GM18519 (cell line): Measurements from ENCODE around the gene CYB5A.

Source experiments
- ATAC-seq: cut with Tn5 transposase; IDR thresholded peaks from one replicate; pipeline ENCODE4 v1.9.1; 2021; ENCODE audit warnings: mild to moderate bottlenecking, moderate library complexity; ENCODE audit not compliant: unreplicated experiment, low FRiP score

The CYB5A gene

GRCh38 chr18:74251297-74252038 is 40.3 kb downstream of the CYB5A start:
- no peak for ATAC-seq

DNA sequence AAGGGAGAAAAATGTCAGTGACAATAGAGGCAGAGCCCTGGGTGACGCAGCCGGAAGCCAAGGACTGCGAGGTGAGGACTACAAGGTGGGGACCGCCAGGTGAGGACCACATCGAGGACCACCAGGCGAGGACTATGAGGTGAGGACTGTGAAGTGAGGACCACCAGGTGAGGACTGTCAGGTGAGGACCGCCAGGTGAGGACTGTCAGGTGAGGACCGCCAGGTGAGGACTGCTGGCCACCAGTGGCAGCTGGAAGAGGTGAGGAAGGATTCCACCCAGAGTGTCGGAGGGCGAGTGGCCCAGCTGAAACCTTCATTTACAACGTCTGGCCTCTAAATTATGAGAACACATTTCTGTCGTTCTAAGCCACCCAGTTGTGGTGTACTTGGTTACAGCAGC is 41.6 kb downstream of the CYB5A start:
- no peak for ATAC-seq

GRCh38 chr18:74249181-74249968 is 42.4 kb downstream of the CYB5A start:
- ATAC-seq, result no peak

- ATAC-seq, result peak; percentile 60
Measured at GRCh38 chr18:74248595-74248994, 43.2 kb downstream of the CYB5A start.

DNA sequence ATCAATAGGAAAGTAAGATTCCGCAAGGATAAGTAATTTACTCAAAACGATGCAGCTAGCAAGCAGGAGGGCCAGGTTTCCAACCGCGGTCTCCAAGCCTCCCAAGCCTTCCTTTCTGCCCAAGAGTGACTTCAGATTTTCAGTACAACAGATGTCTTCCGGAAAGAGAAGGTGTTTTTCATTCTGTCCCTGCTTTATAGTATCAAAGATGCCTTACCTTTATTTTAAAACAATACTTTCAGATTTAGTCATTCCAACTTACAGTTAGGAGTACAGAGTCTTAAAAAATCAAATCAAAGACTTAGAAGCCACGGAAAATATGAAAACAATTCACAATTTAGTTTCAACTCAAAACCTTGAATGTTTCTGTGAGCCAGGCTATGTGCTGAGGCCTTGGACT is 43.6 kb downstream of the CYB5A start:
- peak; percentile 17 for ATAC-seq

DNA sequence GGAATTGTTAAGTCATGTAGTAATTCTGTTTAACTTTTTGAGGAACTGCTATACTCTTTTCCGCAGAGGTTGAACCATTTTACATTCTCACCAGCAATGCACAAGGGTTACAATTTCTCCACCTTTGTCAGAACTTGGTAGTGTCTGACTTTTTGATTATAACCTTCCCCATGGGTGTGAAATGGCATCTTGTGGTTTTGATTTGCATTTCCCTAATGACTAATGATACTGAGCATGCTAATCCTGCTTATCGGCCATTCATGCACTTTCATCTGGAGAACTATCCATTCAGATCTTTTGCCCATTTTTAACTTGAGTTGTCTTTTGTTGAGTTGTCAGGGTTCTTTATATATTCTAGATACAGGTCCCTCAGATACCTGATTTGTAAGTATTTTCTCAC is 47.2 kb downstream of the CYB5A start:
- ATAC-seq, result no peak

GRCh38 chr18:74243127-74243526 is 48.6 kb downstream of the CYB5A start:
- ATAC-seq, result no peak

DNA sequence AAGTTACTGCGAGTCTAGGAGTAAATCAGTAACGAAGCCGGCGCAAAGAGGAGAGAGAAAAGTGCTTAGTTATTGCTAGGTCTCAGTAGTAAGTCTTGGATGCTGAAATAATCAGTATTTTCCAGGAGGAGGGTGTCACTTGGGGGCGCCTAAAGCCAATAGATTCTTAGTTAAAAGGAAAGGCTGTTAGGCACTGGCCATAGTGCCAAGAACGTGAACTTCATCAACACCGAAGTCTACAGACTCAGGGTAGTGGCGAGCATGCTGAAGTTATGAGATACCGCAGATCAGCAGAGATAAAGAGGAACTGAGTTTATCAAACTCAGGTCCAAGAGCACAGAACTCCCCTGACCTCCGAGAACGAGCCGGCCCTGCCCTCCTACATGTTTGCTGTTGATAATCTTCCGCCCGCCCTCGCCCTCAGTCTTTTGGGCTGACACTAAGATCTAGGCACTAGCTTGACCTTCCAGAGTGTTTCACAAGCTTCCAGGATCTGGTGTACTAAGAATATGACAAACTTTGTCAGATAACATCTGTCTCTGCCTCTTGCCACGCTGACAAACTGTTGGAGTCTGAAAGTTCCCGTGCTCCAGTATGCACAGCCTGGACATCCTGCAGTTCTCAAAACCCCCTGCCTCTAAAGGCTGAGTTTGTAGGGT is 49.2 kb downstream of the CYB5A start:
- no peak for ATAC-seq

GRCh38 chr18:74241970-74242369 is 49.8 kb downstream of the CYB5A start:
- no peak for ATAC-seq

DNA sequence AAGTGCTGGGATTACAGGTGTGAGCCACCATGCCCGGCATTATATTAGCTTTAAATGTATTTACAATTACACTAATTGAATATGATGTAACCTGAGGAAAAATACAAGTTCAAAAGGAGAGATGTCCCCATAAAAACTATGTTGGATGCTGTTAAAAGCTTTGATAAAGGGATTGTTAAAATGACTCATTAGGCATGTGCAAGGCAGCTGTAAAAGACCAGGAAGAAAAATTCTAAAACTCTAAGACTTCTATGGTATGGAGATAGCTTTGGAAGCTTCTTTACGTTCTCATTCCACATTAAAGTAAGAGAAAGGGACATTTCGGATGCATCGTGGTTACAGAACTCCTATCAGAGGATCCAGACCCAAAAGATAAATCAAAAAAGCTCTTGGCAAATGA is 50.3 kb downstream of the CYB5A start:
- ATAC-seq, result no peak

- ATAC-seq, result no peak
Measured at GRCh38 chr18:74239567-74239966, 52.2 kb downstream of the CYB5A start.

DNA sequence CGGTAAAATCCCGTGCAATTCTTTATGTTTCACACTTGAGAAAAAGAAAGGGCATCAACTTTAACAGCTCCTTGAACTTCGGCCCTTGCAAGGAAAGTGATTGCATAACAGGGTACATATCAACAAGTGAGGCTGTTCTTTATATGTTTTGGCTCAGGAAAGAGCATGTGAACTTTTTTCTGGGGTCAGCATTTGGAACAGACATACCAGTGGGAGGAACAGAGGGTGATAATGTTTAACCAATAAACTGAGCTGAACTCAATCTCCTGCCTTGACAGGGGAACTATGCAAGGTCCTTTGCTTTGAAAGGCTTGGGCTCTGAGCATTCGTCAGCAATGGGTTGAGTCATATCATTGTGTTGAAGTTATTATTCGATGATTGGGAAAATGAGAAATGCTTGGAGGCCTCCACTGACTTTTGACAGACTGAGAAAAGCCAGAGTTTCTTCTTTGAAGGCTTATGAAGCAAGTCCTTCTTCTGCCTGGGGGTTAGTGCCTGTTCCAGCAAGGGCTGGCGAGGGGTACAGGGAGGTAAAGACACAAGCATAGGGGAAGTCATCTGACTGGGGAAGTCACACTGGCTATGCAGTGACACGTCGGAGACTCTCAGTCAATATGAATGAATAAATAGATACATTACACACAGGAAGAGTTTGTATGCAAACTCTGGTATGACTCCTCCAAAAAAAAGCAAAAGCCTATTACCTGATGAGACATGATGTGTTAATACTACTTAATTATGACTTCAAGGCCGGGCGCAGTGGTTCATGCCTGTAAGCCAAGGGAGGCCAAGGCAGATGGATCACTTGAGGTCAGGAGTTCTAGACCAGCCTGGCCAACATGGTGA is 57.2 kb downstream of the CYB5A start:
- ATAC-seq, result no peak

DNA sequence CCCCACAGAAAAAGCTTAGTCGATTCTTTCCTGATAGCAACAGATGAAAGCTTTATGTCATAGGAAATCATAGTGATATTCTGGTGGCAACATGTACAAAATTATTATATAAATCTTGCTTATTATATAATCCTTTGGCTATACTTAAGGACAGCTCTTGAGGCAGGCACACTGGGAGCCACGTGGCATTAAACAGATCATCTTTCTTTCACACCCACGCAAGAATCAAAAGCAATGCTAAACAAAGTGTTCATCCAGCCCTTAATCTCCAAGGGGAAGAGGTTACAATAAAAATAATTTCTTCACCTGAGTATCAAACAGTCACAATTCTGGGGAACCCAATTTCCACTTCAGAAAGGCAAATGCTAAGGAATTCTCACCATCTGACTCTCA is 57.8 kb downstream of the CYB5A start:
- no peak for ATAC-seq

DNA sequence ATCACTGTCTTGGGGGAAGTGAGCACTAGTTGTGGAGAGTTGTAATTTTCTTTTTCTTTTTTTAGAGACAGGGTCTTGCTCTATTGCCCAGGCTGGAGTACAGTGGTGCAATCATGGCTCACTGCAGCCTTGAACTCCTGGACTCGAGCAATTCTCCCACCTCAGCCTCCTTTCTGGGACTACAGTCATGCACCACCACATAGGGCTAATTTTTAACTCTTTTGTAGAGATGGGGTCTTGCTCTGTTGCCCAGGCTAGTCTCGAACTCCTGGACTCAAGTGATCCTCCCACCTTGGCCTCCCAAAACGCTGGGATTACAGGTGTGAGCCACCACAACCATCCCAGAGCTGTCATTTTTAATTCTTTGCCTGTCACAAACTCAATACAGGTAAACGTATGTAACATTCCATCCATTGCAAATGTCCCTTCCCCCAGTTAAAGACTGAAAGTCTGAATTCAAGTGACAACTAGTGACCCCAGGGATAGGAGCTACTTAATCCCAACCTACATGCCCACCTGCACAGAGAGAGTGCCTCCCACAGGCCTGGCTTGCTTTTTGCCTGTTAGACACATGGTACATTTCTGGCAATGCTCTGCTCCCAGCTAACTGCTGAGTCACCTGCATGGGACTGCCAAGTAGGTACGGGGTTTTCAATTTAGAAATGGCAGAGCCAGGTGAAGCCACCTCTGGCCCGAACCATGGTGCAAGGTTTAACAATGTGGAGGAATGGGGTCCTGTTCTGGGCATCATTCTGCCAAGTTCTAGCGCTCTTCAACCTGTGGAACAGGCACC is 60.6 kb downstream of the CYB5A start:
- no peak for ATAC-seq

- no peak for ATAC-seq
Measured at GRCh38 chr18:74229891-74230290, 61.9 kb downstream of the CYB5A start.

GRCh38 chr18:74229005-74229404 is 62.8 kb downstream of the CYB5A start:
- ATAC-seq, result no peak

- ATAC-seq, result no peak
Measured at GRCh38 chr18:74228312-74228711, 63.5 kb downstream of the CYB5A start.

GRCh38 chr18:74226666-74227065 is 65.1 kb downstream of the CYB5A start:
- ATAC-seq, result no peak

GRCh38 chr18:74226156-74226555 is 65.6 kb downstream of the CYB5A start:
- no peak for ATAC-seq
